CD14-positive monocyte (primary cell): ENCODE data around the gene DOCK1. TPM values are rescaled to one million over a fixed set of nuclear protein-coding genes. Genes with fewer than 3 reads are reported as not detected.

Experiments
- DNase-seq, 3 donors: peaks; one replicate each; pipeline ENCODE4 v3.0.0-alpha.2; 2011 to 2022
- H2AFZ ChIP-seq: 2 replicates; pipeline ENCODE4 v1.6.0; 2012; ENCODE audit warnings: mild to moderate bottlenecking, low read depth, low read length, inconsistent platforms; ENCODE audit not compliant: insufficient read depth, poor library complexity, severe bottlenecking
- H3K27ac ChIP-seq, 2 donors: 1 replicate in 1 of 2; 2 replicates in 1 of 2; pipeline ENCODE4 v1.5.1; 2012 to 2013; ENCODE audit warnings: low read length in 2 of 2, control low read depth in 1 of 2, inconsistent platforms in 1 of 2, low read depth in 1 of 2, mild to moderate bottlenecking in 1 of 2
- H3K27me3 ChIP-seq, 2 donors: one replicate each; pipeline versions ENCODE4 v1.6.0 to v1.6.1; 2011 to 2013; ENCODE audit warnings: low read length in 2 of 2; ENCODE audit not compliant: control insufficient read depth in 2 of 2, insufficient read depth in 2 of 2
- H3K36me3 ChIP-seq, 2 donors: replicated peaks in 1 of 2; 1 replicate in 1 of 2; 2 replicates in 1 of 2; pipeline versions ENCODE4 v1.5.1 to v1.6.1; 2012 to 2013; ENCODE audit warnings: low read length in 2 of 2, control low read depth in 1 of 2, inconsistent platforms in 1 of 2, mild to moderate bottlenecking in 1 of 2; ENCODE audit not compliant: insufficient read depth in 2 of 2, control insufficient read depth in 1 of 2
- H3K4me1 ChIP-seq, 2 donors: 1 replicate in 1 of 2; 2 replicates in 1 of 2; pipeline versions ENCODE4 v1.5.1 to v1.6.1; 2012 to 2013; ENCODE audit warnings: low read length in 2 of 2, control low read depth in 1 of 2, inconsistent platforms in 1 of 2, mild to moderate bottlenecking in 1 of 2, moderate library complexity in 1 of 2; ENCODE audit not compliant: insufficient read depth in 2 of 2, control insufficient read depth in 1 of 2
- H3K4me2 ChIP-seq: replicated peaks from 2 replicates; pipeline ENCODE3; 2012; ENCODE audit warnings: low read length, moderate library complexity, mild to moderate bottlenecking; ENCODE audit not compliant: poor library complexity, severe bottlenecking; ENCODE audit errors: extremely low read depth
- H3K4me3 ChIP-seq, 3 experiments: fragments of 200-600 bp in 1 of 3; sonication (generic) in 1 of 3; replicated peaks in 1 of 3; 1 replicate in 2 of 3; 2 replicates in 1 of 3; pipeline ENCODE4 v1.5.1; 2011 to 2013; ENCODE audit warnings: low read length in 3 of 3, mild to moderate bottlenecking in 3 of 3, control low read depth in 2 of 3, low read depth in 2 of 3, inconsistent platforms in 1 of 3, moderate library complexity in 1 of 3
- H3K79me2 ChIP-seq: 2 replicates; pipeline ENCODE4 v1.6.0; 2012; ENCODE audit warnings: mild to moderate bottlenecking, control low read depth, inconsistent platforms, low read length, moderate library complexity; ENCODE audit not compliant: insufficient read depth
- H3K9ac ChIP-seq: 2 replicates; pipeline ENCODE4 v1.6.0; 2017; ENCODE audit warnings: low read length, mild to moderate bottlenecking; ENCODE audit not compliant: insufficient read depth, poor library complexity, severe bottlenecking
- H3K9me3 ChIP-seq, 2 donors: replicated peaks in 1 of 2; 1 replicate in 1 of 2; 2 replicates in 1 of 2; pipeline versions ENCODE4 v1.5.1 to v1.6.1; 2012 to 2013; ENCODE audit warnings: low read length in 2 of 2, control low read depth in 1 of 2; ENCODE audit not compliant: control insufficient read depth in 1 of 2, insufficient read depth in 1 of 2
- H4K20me1 ChIP-seq: 2 replicates; pipeline ENCODE4 v1.6.0; 2012; ENCODE audit warnings: mild to moderate bottlenecking, low read length, control low read depth, moderate library complexity; ENCODE audit not compliant: insufficient read depth
- H3K27ac Mint-ChIP-seq, 7 donors: one replicate each; pipeline ENCODE4 v1.8.0; 2020; ENCODE audit warnings: mild to moderate bottlenecking in 7 of 7, mixed read lengths in 7 of 7, moderate library complexity in 6 of 7, inconsistent platforms in 2 of 7
- H3K27me3 Mint-ChIP-seq, 3 donors: one replicate each; pipeline ENCODE4 v1.8.0; 2021 to 2022; ENCODE audit warnings: low read depth in 3 of 3, mild to moderate bottlenecking in 3 of 3, mixed read lengths in 3 of 3, moderate library complexity in 3 of 3, inconsistent platforms in 1 of 3
- H3K36me3 Mint-ChIP-seq, 2 donors: one replicate each; pipeline ENCODE4 v1.8.0; 2020; ENCODE audit warnings: mixed read lengths in 2 of 2, inconsistent platforms in 1 of 2, mild to moderate bottlenecking in 1 of 2
- H3K4me1 Mint-ChIP-seq: one replicate; pipeline ENCODE4 v1.8.0; 2020; ENCODE audit warnings: mild to moderate bottlenecking, mixed read lengths
- H3K4me3 Mint-ChIP-seq, 2 donors: one replicate each; pipeline ENCODE4 v1.8.0; 2020; ENCODE audit warnings: mild to moderate bottlenecking in 2 of 2, mixed read lengths in 2 of 2, moderate library complexity in 1 of 2
- H3K9me3 Mint-ChIP-seq, 7 donors: one replicate each; pipeline ENCODE4 v1.8.0; 2020 to 2022; ENCODE audit warnings: mixed read lengths in 7 of 7, mild to moderate bottlenecking in 6 of 7, moderate library complexity in 6 of 7, inconsistent platforms in 2 of 7
- CTCF ChIP-seq: fragments of 200-600 bp; IDR thresholded peaks from one replicate; pipeline ENCODE4 v1.8.0; 2022; ENCODE audit warnings: antibody characterized with exemption, mild to moderate bottlenecking
- WGBS: methylation state at CpG from one replicate; pipeline ENCODE4 v1.1.5; 2013; ENCODE audit warnings: missing lambda C conversion rate; ENCODE audit not compliant: insufficient coverage; 5-methylcytosine and 5-hydroxymethylcytosine counted together
- intact Hi-C, 2 donors: fragments of 100-400 bp; cut with micrococcal nuclease; formaldehyde crosslinking; loops; one replicate each; pipeline versions ENCODE4 v1.15.0 to v1.15.1; 2023
- polyA plus RNA-seq, 3 donors: library from polyadenylated mRNA; depleted of rRNA in 1 of 3; unstranded in 2 of 3; stranded (reverse) in 1 of 3; fragments of 300-500 nt in 2 of 3; fragments of >200 nt in 1 of 3; fragmentation: Illumina TruSeq in 2 of 3; gene quantifications; 1 replicate in 2 of 3; 2 replicates in 1 of 3; pipeline ENCODE4 v1.2.3, GENCODE V29; 2012 to 2021

DOCK1 gene
- polyA plus RNA-seq, 3 donors = 0.31 to 0.35 TPM; not detected in 1

DNA sequence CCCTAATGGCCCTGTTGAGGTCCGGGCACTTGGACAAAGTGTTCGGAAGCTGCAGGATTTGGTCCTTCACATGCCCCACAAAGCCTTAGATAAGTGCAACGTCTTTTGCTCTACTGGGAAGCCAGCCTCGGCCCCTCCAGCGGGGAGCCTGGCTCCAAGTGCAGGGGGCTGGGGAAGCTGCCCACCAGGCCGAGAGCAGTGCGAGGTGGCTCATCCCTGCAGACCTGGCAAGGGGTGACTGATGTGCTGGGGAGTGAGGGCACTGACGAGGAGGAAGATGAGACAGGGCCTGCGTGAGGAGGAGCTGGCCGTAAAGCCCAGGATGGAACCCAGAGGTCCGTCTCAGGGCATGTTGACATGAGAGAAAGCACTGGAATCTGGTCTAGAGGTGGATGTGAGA, 508.1 kb downstream of the DOCK1 start:
- no peak overlapping the region for H3K27ac Mint-ChIP-seq
- Histone ChIP-seq H3K27ac (no peak overlapping the region), H3K9me3 (no peaks in the 10 kb centered on the region), H2AFZ (no peak overlapping the region), H3K4me1 (no peaks in the 10 kb centered on the region), H3K9ac (no peak overlapping the region), H3K4me3 (no peak overlapping the region), H3K36me3 (no peaks in the 10 kb centered on the region), H3K79me2 (no peaks in the 10 kb centered on the region), H3K4me2 (no peak overlapping the region), H3K27me3 (no peaks in the 10 kb centered on the region), H4K20me1 (no peaks in the 10 kb centered on the region)
- no peaks in the 10 kb centered on the region for H3K9me3 Mint-ChIP-seq
- intact Hi-C loops = no loop called here
- peaks cover 4% of the 10 kb centered on the region for H3K4me1 Mint-ChIP-seq
- H3K27me3 Mint-ChIP-seq = peaks cover 0 to 2% (median 0%) of the 10 kb centered on the region in 3 donors
- no peaks in the 10 kb centered on the region for H3K36me3 Mint-ChIP-seq
- no peak overlapping the region for H3K4me3 Mint-ChIP-seq
- no peak for DNase-seq
- no peak for TF ChIP-seq CTCF
- WGBS = 98% methylated on average over 10 of the region's 11 CpGs

DNA sequence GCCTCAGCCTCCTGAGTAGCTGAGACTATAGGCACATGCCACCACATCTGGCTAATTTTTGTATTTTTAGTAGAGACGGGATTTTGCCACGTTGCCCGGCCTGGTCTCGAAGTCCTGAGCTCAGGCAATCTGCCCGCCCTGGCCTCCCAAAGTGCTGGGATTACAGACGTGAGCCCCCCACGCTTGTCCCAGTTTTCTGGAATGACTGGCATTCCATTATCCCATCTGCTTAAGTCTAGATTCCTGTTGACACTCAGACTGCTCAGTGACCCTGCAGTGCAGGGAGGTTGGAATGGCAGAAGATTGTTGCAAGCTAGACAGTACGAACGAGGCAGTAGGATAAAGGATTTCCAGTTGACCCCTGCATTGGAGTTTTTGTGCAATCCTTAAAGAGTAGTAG, 508.8 kb downstream of the DOCK1 start:
- H2AFZ ChIP-seq = no peak overlapping the region
- no peak overlapping the region for H3K27ac Mint-ChIP-seq
- H3K9ac ChIP-seq = no peak overlapping the region
- no peaks in the 10 kb centered on the region for H3K79me2 ChIP-seq
- TF ChIP-seq CTCF = no peak
- H3K27me3 Mint-ChIP-seq = peaks cover 0 to 2% (median 0%) of the 10 kb centered on the region in 3 donors
- H3K4me1 ChIP-seq = no peaks in the 10 kb centered on the region
- no peak overlapping the region for H3K4me3 Mint-ChIP-seq
- intact Hi-C loops = no loop called here
- no peaks in the 10 kb centered on the region for H4K20me1 ChIP-seq
- no peaks in the 10 kb centered on the region for H3K36me3 Mint-ChIP-seq
- no peak overlapping the region for H3K4me2 ChIP-seq
- 96% methylated on average over 8 of the region's 9 CpGs for WGBS
- H3K4me3 ChIP-seq = no peak overlapping the region
- H3K4me1 Mint-ChIP-seq = peaks cover 4% of the 10 kb centered on the region
- DNase-seq = no peak
- H3K9me3 ChIP-seq = no peaks in the 10 kb centered on the region
- no peak overlapping the region for H3K27ac ChIP-seq
- H3K36me3 ChIP-seq = no peaks in the 10 kb centered on the region
- H3K27me3 ChIP-seq = no peaks in the 10 kb centered on the region
- H3K9me3 Mint-ChIP-seq = no peaks in the 10 kb centered on the region
